ENCODE results near the gene TRABD2A.

DNA sequence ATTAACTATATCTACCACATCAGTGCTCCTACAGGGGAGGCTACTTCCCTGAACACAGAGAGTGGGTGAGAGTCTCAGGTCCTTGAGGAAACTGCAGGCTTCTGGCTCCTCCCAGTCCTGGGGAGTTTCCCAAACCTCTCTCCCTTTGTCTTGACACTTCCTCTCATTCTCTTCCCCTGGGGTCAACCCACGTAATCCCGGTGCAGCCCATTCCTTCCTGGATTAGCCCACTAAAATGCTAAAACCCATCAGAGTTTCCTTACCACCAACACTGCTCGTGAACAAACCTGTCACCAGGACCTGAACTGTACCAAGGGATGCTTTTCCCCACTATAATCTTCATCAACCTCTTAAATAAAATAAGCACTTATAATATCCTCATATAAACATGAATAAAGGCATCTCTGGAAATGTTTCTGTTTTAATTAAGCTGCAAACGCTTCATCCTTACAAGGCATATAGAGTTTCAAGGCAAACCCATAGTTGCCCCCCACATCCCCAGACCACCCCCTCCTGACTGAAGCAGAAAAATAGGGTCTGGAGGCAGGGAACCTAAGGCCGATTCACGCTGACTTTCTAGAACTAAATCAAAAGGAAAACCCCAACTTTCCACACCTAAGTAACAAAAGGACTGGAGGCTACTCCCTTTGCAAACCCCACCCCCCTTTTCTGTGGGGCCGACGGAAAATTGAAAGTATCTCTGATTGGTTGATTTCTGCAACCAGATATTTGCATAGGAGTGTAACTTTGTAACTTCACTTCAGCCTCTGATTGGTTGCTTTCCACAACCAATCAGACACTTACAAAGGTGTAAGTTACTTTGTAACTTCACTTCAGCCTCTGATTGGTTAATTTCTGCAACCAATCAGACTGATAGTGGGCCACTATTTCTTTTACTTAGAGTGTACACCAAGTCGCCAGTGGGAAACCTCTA lies 43.6 kb upstream of the TRABD2A start:
- TF ChIP-seq POLR2AphosphoS5 (IDR thresholded peaks at IDR 0.05; ENCODE audit: borderline replicate concordance, low read depth, low read length) (no peak), EZH2 (IDR thresholded peaks at IDR 0.05) (no peak), FOXP2 (optimal IDR thresholded peaks at IDR 0.05; ENCODE audit: control extremely low read depth, extremely low read length, insufficient read depth) (no peak)
